ENCODE data around the gene TLX3.

TLX3 gene

DNA sequence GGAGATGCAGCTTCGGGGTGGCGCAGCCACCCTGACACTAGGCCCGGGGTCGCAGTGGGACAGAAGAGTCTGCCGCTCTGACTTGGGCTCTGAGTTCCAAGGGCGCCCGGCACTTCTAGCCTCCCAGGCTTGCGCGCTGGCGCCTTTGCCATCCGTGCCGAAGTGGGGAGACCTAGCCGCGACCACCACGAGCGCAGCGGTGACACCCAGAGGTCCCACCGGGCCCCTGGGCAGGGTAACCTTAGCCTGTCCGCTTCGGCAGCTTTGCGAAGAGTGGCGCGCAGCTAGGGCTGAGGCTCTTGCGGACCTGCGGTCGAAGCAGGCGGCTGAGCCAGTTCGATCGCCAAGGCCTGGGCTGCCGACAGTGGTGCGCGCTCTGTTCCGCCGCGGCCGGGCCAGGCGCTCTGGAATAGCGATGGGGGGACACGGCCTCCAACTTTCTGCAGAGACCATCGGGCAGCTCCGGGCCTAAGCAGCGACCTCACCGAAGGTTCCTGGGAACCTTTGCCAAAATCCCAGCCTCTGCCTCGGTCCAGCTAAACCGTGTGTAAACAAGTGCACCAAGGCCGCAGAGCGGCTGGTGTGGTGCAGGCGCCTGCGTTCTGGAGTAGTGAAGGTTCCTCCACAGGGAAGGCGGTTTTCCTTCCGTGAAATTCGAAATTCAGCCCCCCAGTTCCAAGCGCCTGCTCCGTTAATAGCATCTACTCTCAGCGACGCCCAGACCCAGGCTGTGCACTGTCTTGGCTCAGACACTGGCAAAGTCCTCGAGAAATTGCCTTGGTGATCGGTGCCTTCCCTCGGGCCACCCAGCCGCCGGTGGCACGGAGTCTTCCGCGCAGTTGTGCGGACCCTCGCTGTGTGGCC lies 7.4 kb downstream of the TLX3 start:
- no peak overlapping the region for H3K27ac ChIP-seq
- TF ChIP-seq, protein P1, sequence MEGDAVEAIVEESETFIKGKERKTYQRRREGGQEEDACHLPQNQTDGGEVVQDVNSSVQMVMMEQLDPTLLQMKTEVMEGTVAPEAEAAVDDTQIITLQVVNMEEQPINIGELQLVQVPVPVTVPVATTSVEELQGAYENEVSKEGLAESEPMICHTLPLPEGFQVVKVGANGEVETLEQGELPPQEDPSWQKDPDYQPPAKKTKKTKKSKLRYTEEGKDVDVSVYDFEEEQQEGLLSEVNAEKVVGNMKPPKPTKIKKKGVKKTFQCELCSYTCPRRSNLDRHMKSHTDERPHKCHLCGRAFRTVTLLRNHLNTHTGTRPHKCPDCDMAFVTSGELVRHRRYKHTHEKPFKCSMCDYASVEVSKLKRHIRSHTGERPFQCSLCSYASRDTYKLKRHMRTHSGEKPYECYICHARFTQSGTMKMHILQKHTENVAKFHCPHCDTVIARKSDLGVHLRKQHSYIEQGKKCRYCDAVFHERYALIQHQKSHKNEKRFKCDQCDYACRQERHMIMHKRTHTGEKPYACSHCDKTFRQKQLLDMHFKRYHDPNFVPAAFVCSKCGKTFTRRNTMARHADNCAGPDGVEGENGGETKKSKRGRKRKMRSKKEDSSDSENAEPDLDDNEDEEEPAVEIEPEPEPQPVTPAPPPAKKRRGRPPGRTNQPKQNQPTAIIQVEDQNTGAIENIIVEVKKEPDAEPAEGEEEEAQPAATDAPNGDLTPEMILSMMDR (IDR thresholded peaks at IDR 0.05): no peak
- TF ChIP-seq ZFX (IDR thresholded peaks at IDR 0.05; ENCODE audit: borderline replicate concordance): no peak

DNA sequence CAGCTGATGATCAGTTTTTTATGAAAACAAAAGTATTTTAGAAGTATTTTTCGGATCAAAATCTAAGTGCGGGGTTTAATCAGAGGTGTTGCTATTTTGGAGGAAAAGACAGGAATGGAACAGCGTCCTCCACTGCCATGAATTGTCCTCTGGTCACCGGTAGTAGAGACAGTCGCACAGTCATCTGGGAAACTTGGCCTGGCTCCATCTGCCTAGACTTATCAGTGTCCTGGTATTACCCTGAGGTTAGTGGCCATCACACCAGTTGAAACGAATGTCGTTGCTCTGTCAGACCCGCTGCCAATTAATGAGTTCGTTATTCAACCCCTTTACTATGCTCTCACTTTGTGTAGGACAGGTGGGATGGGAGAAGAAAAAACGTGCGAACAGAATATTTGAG lies 8.2 kb downstream of the TLX3 start:
- no peak overlapping the region for H3K27ac ChIP-seq
- no peak for TF ChIP-seq ZFX (IDR thresholded peaks at IDR 0.05; ENCODE audit: borderline replicate concordance)
- TF ChIP-seq, protein P1 (IDR thresholded peaks at IDR 0.05): no peak

GRCh38 chr5:171318026-171318425 lies 9.0 kb downstream of the TLX3 start:
- TF ChIP-seq, protein P1 (IDR thresholded peaks at IDR 0.05): no peak
- no peak for TF ChIP-seq ZFX (IDR thresholded peaks at IDR 0.05; ENCODE audit: borderline replicate concordance)
- H3K27ac ChIP-seq: no peak overlapping the region

DNA sequence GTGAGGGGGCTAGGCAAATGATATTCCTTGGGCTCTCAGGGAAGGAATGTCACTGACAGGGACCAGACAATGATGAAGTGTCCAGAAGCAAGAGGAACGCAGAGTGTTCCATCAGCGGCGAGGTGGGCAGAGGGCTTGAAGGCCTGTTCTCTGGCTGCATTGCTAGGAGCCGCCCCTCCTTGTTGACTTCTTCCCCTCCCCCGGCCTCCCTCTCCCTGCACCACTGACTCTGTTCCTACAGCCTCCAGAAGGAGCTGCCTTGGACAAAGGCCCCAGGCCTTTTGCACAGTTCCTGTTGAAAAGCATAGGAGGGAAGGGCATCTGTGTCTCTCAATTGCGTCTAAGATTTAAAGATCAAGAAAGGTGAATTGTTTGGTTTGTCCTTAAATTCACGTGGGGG lies 12.4 kb downstream of the TLX3 start:
- no peak overlapping the region for H3K27ac ChIP-seq
- TF ChIP-seq, protein P1 (IDR thresholded peaks at IDR 0.05): no peak
- no peak for TF ChIP-seq ZFX (IDR thresholded peaks at IDR 0.05; ENCODE audit: borderline replicate concordance)

GRCh38 chr5:171322527-171322926 lies 13.5 kb downstream of the TLX3 start:
- TF ChIP-seq, protein P1 (IDR thresholded peaks at IDR 0.05): no peak
- no peak for TF ChIP-seq ZFX (IDR thresholded peaks at IDR 0.05; ENCODE audit: borderline replicate concordance)
- H3K27ac ChIP-seq: no peak overlapping the region

GRCh38 chr5:171323007-171323406 lies 14.0 kb downstream of the TLX3 start:
- H3K27ac ChIP-seq: no peak overlapping the region
- TF ChIP-seq, protein P1 (IDR thresholded peaks at IDR 0.05): no peak
- no peak for TF ChIP-seq ZFX (IDR thresholded peaks at IDR 0.05; ENCODE audit: borderline replicate concordance)

Data from 22Rv1 (cell line).